GM12878 (cell line): ENCODE measurements around the gene GMDS. TPM values are rescaled to one million over a fixed set of nuclear protein-coding genes. Genes with fewer than 3 reads are reported as not detected.

Experiments
- ATAC-seq: fragments of 200-7000 bp; cut with Tn5 transposase; 3 replicates; pipeline ENCODE4 v1.9.1; 2020; ENCODE audit warnings: mild to moderate bottlenecking, moderate library complexity
- BruUV-seq: library from RNA; stranded (reverse); fragments of 400-500 nt; replicated peaks from 2 replicates; lab custom pipeline; 2021; lab: Mats Ljungman, UMichigan
- CTCF ChIA-PET: fragments of 300-600 bp; sonication (Branson Sonifier 250); formaldehyde crosslinking; extraction: SDS; loops from one replicate; lab custom pipeline; 2021; ENCODE audit warnings: inconsistent platforms; lab: Yijun Ruan, JAX
- POLR2A ChIA-PET: fragments of 350-600 bp; formaldehyde crosslinking; extraction: SDS; loops from one replicate; lab custom pipeline; 2021; ENCODE audit warnings: inconsistent platforms; lab: Charles Lee
- RAD21 ChIA-PET: fragments of 300-600 bp; sonication (Branson Sonifier 250); formaldehyde crosslinking; loops from one replicate; lab custom pipeline; 2023; ENCODE audit warnings: antibody characterized with exemption; ENCODE audit not compliant: unreplicated experiment; lab: Charles Lee
- SMC1A ChIA-PET: fragments of 300-600 bp; sonication (Branson Sonifier 250); formaldehyde crosslinking; loops from one replicate; lab custom pipeline; 2023; ENCODE audit not compliant: unreplicated experiment, uncharacterized antibody; lab: Charles Lee
- DNase-seq: peaks from one replicate; pipeline ENCODE4 v3.0.0-alpha.2; 2011; ENCODE audit warnings: low read depth, low spot score
- FAIRE-seq: peaks from 3 replicates; lab custom pipeline; 2011; peaks lifted over from hg19 to GRCh38; lab: Jason Lieb, UNC
- H2AFZ ChIP-seq: 2 replicates; pipeline ENCODE4 v1.6.0; 2011; ENCODE audit warnings: low read depth, low read length, control low read depth; ENCODE audit not compliant: control insufficient read depth
- H3K27ac ChIP-seq: 2 replicates; pipeline ENCODE4 v1.5.1; 2011; ENCODE audit warnings: control low read depth; ENCODE audit not compliant: control insufficient read depth, insufficient read depth
- H3K27me3 ChIP-seq, 2 experiments: replicated peaks in 1 of 2; 2 replicates each; pipeline versions ENCODE4 v1.6.0 to v1.6.1; 2011; ENCODE audit warnings: low read length in 1 of 2; ENCODE audit not compliant: control insufficient read depth in 2 of 2, insufficient read depth in 2 of 2
- H3K36me3 ChIP-seq, 2 experiments: 2 replicates each; pipeline ENCODE4 v1.5.1; 2011; ENCODE audit warnings: low read length in 1 of 2; ENCODE audit not compliant: control insufficient read depth in 2 of 2, insufficient read depth in 2 of 2
- H3K4me1 ChIP-seq: 2 replicates; pipeline ENCODE4 v1.6.1; 2011; ENCODE audit warnings: mild to moderate bottlenecking, low read length, moderate library complexity, mixed read lengths; ENCODE audit not compliant: control insufficient read depth, insufficient read depth
- H3K4me2 ChIP-seq: 2 replicates; pipeline ENCODE4 v1.6.0; 2011; ENCODE audit warnings: control low read depth; ENCODE audit not compliant: control insufficient read depth, insufficient read depth
- H3K4me3 ChIP-seq: fragments of 200-600 bp; sonication (generic); 2 replicates; pipeline ENCODE4 v1.5.1; 2016
- H3K79me2 ChIP-seq: 2 replicates; pipeline ENCODE4 v1.6.0; 2011; ENCODE audit warnings: low read length; ENCODE audit not compliant: control insufficient read depth, insufficient read depth
- H3K9ac ChIP-seq: 2 replicates; pipeline ENCODE4 v1.8.0; 2011; ENCODE audit warnings: low read length, control low read depth, mixed read lengths; ENCODE audit not compliant: control insufficient read depth, insufficient read depth
- H3K9me3 ChIP-seq: replicated peaks from 3 replicates; pipeline ENCODE4 v1.5.1; 2011; ENCODE audit warnings: mild to moderate bottlenecking, low read length; ENCODE audit not compliant: control insufficient read depth, insufficient read depth
- H4K20me1 ChIP-seq: 2 replicates; pipeline ENCODE4 v1.6.0; 2011; ENCODE audit not compliant: control insufficient read depth, insufficient read depth
- DPF2 ChIP-seq: fragments of 450-650 bp; IDR thresholded peaks from 2 replicates; pipeline ENCODE4 v1.6.1; 2017; ENCODE audit warnings: mild to moderate bottlenecking
- IKZF1 ChIP-seq: fragments of 450-650 bp; conservative IDR thresholded peaks from 2 replicates; pipeline ENCODE4 v1.6.1; 2017; ENCODE audit warnings: antibody characterized with exemption, mild to moderate bottlenecking
- IKZF2 ChIP-seq, 2 experiments: fragments of 450-650 bp; IDR thresholded peaks; 2 replicates each; pipeline ENCODE4 v1.6.1; 2017; ENCODE audit warnings: mild to moderate bottlenecking in 2 of 2, moderate library complexity in 2 of 2
- NFYA ChIP-seq: IDR thresholded peaks from 2 replicates; pipeline ENCODE4 v1.6.1; 2011; ENCODE audit warnings: low read depth, mild to moderate bottlenecking, low read length, improper control_type of control experiment, borderline replicate concordance
- TCF3 ChIP-seq: IDR thresholded peaks from 2 replicates; pipeline ENCODE4 v1.6.1; 2012; ENCODE audit warnings: low read depth, mild to moderate bottlenecking, low read length, borderline replicate concordance; ENCODE audit not compliant: insufficient read depth
- TCF7 ChIP-seq: IDR thresholded peaks from 2 replicates; pipeline ENCODE4 v1.6.1; 2014; ENCODE audit warnings: antibody characterized with exemption, borderline replicate concordance
- WGBS: methylation state at CpG from one replicate; pipeline ENCODE4 v1.1.6; 2016; ENCODE audit warnings: low lambda C conversion rate; ENCODE audit not compliant: insufficient replicate concordance, insufficient coverage; ENCODE audit errors: missing lambda C conversion rate; 5-methylcytosine and 5-hydroxymethylcytosine counted together
- in situ Hi-C: fragments of 300-500 bp; cut with MboI; formaldehyde crosslinking; loops from 9 replicates; pipeline ENCODE4 v1.14.3; 2018; ENCODE audit warnings: mixed read lengths
- intact Hi-C: fragments of 100-400 bp; cut with micrococcal nuclease; formaldehyde crosslinking; loops from one replicate; pipeline ENCODE4 v1.14.2; 2022; ENCODE audit not compliant: unreplicated experiment
- polyA plus RNA-seq, 11 experiments: library from polyadenylated mRNA; depleted of rRNA in 4 of 11; unstranded in 6 of 11; stranded (reverse) in 5 of 11; fragments of >200 nt; fragmentation: Nextera tagmentation in 4 of 11; fragmentation: Illumina TruSeq in 1 of 11; extraction: Ambion mirVana in 4 of 11; extraction: Trizol in 1 of 11; gene quantifications; 1 replicate in 1 of 11; 2 replicates in 10 of 11; pipeline versions ENCODE4 v1.2.1 to v1.2.3, GENCODE V29; 2011 to 2016; ENCODE audit warnings: inconsistent platforms in 2 of 11, missing spikeins in 2 of 11, low read depth in 1 of 11
- total RNA-seq, 4 experiments: library from RNA; depleted of rRNA in 3 of 4; stranded (reverse); fragments of >200 nt in 3 of 4; fragmentation: Illumina TruSeq in 1 of 4; extraction: Trizol in 1 of 4; gene quantifications; 2 replicates each; pipeline versions ENCODE4 v1.2.1 to v1.2.3, GENCODE V29; 2013 to 2021
- TF ChIP-seq, protein P1 (sequence below): IDR thresholded peaks from 2 replicates; pipeline ENCODE4 v1.6.1; 2012; ENCODE audit warnings: low read depth, low read length, improper control_type of control experiment
- TF ChIP-seq, protein P2 (sequence below), 3 experiments: IDR thresholded peaks in 2 of 3; conservative IDR thresholded peaks in 1 of 3; 2 replicates each; pipeline ENCODE4 v1.5.1; 2011; ENCODE audit warnings: low read depth in 3 of 3, low read length in 3 of 3, mild to moderate bottlenecking in 3 of 3, control low read depth in 2 of 3, moderate library complexity in 2 of 3, inconsistent platforms in 1 of 3, mixed read lengths in 1 of 3; ENCODE audit not compliant: control insufficient read depth in 2 of 3, insufficient read depth in 1 of 3; ENCODE audit errors: extremely low read depth in 1 of 3
- TF ChIP-seq, protein P3 (sequence below): fragments of 450-650 bp; IDR thresholded peaks from 2 replicates; pipeline ENCODE4 v1.6.1; 2017; ENCODE audit warnings: antibody characterized with exemption, mild to moderate bottlenecking, moderate library complexity

Gene GMDS
- total and polyA plus RNA-seq, 10 of the 15 experiments (the other 5 are each of a cell fraction or from before 2014, with no cell fraction given), result 0.61 to 53.8 (median 29.3) TPM

DNA sequence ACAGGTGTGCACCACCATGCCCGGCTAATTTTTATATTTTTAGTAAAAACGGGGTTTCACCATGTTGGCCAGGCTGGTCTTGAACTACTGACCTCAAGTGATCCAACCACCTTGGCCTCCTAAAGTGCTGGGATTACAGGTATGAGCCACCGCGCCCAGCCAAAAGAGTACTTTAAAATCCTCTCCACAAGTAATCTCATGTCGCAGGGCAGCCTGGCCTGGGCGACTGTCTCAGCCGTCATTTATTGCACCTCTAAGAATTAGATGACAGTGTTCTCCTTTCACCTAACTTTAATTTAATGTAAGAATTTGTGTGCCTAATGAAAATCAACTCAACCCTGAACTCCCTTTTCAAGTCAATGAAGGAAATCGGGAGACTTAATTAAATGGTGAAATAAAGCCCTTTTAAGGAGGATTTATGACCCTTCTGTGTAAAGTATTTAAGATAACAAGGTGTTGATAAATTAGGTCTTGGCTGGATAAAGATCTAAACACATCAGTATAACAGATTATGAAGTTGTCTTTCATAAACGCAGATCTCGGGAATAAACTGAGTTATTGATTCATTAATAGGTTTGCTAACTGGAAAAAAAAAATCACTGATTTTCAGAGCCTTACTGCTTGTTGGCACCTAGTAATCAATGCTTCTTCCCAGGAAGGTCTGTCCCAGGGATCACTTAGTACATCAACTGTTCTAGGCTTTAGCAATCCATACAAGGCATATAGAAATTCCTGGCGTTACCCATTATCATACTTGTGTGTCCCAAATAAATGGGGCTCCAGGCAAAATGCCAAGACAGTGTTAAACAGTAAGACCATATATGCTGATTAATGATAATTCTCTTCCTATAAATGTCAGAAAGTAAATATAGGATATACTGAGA, 209.3 kb downstream of the GMDS start:
- BruUV-seq, result no TSS peak
- in situ Hi-C loops, result no loop called here
- POLR2A ChIA-PET, result no interaction called here

More for the DNA sequence above, 209.3 kb downstream of the GMDS start:
- no peak overlapping the region for H3K4me3 ChIP-seq
- ATAC-seq, result no peak
- H3K9me3 ChIP-seq, result no peaks in the 10 kb centered on the region
- intact Hi-C loops, result no loop called here
- RAD21 ChIA-PET, result no interaction called here
- SMC1A ChIA-PET, result no interaction called here
- H3K79me2 ChIP-seq, result no peaks in the 10 kb centered on the region
- CTCF ChIA-PET, result interaction anchor here (1.5 kb wide), 1 partner anchor 173 kb away, joined by 3 read pairs; no protein-coding TSS in a partner anchor
- H2AFZ ChIP-seq, result no peak overlapping the region
- TF ChIP-seq NFYA (no peak), TCF3 (no peak), IKZF2 (IDR thresholded peaks at IDR 0.05) (no peak), TCF7 (no peak), DPF2 (no peak), IKZF1 (no peak)
- TF ChIP-seq, protein P1, sequence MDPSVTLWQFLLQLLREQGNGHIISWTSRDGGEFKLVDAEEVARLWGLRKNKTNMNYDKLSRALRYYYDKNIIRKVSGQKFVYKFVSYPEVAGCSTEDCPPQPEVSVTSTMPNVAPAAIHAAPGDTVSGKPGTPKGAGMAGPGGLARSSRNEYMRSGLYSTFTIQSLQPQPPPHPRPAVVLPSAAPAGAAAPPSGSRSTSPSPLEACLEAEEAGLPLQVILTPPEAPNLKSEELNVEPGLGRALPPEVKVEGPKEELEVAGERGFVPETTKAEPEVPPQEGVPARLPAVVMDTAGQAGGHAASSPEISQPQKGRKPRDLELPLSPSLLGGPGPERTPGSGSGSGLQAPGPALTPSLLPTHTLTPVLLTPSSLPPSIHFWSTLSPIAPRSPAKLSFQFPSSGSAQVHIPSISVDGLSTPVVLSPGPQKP, result no peak
- TF ChIP-seq, protein P2, sequence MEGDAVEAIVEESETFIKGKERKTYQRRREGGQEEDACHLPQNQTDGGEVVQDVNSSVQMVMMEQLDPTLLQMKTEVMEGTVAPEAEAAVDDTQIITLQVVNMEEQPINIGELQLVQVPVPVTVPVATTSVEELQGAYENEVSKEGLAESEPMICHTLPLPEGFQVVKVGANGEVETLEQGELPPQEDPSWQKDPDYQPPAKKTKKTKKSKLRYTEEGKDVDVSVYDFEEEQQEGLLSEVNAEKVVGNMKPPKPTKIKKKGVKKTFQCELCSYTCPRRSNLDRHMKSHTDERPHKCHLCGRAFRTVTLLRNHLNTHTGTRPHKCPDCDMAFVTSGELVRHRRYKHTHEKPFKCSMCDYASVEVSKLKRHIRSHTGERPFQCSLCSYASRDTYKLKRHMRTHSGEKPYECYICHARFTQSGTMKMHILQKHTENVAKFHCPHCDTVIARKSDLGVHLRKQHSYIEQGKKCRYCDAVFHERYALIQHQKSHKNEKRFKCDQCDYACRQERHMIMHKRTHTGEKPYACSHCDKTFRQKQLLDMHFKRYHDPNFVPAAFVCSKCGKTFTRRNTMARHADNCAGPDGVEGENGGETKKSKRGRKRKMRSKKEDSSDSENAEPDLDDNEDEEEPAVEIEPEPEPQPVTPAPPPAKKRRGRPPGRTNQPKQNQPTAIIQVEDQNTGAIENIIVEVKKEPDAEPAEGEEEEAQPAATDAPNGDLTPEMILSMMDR (IDR thresholded peaks at IDR 0.05 in 2 of 3, conservative IDR thresholded peaks at IDR 0.05 in 1 of 3; ENCODE audit: control insufficient read depth in 2 of 3, extremely low read depth in 1 of 3, insufficient read depth in 1 of 3, low read depth in 3 of 3, low read length in 3 of 3), result no peak
- TF ChIP-seq, protein P3, sequence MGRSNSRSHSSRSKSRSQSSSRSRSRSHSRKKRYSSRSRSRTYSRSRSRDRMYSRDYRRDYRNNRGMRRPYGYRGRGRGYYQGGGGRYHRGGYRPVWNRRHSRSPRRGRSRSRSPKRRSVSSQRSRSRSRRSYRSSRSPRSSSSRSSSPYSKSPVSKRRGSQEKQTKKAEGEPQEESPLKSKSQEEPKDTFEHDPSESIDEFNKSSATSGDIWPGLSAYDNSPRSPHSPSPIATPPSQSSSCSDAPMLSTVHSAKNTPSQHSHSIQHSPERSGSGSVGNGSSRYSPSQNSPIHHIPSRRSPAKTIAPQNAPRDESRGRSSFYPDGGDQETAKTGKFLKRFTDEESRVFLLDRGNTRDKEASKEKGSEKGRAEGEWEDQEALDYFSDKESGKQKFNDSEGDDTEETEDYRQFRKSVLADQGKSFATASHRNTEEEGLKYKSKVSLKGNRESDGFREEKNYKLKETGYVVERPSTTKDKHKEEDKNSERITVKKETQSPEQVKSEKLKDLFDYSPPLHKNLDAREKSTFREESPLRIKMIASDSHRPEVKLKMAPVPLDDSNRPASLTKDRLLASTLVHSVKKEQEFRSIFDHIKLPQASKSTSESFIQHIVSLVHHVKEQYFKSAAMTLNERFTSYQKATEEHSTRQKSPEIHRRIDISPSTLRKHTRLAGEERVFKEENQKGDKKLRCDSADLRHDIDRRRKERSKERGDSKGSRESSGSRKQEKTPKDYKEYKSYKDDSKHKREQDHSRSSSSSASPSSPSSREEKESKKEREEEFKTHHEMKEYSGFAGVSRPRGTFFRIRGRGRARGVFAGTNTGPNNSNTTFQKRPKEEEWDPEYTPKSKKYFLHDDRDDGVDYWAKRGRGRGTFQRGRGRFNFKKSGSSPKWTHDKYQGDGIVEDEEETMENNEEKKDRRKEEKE, result no peak
- TF ChIP-seq, all 136 proteins: peak for 0
- no peaks in the 10 kb centered on the region for H3K36me3 ChIP-seq
- WGBS, result 96% methylated on average over 11 of the region's 11 CpGs
- no peak overlapping the region for H3K4me2 ChIP-seq
- DNase-seq, result no peak
- no peak overlapping the region for H3K9ac ChIP-seq
- no peaks in the 10 kb centered on the region for H3K27me3 ChIP-seq
- no peaks in the 10 kb centered on the region for H3K4me1 ChIP-seq
- FAIRE-seq, result no peak
- no peaks in the 10 kb centered on the region for H4K20me1 ChIP-seq
- no peak overlapping the region for H3K27ac ChIP-seq
